ENCODE data around the gene IRF8. TPM values are rescaled to one million over a fixed set of nuclear protein-coding genes. Genes with fewer than 3 reads are reported as not detected.

Gene IRF8
- total RNA-seq, 3 donors from 2014 or later, result 16.7 to 121 (median 20.2) TPM

- Histone ChIP-seq H3K27me3 (no peaks in the 10 kb centered on the region), H3K36me3 (no peaks in the 10 kb centered on the region), H3K9me3 (no peaks in the 10 kb centered on the region), H3K4me3 (no peak overlapping the region), H3K27ac (no peak overlapping the region), H3K4me1 (no peaks in the 10 kb centered on the region)
- intact Hi-C loops (cut with DNase I; ENCODE audit: low total_unique reads), result no loop called here
- DNase-seq (ENCODE audit: low spot score in 2 of 2), result no peak
- TF ChIP-seq CTCF (IDR thresholded peaks at IDR 0.05), result no peak
- TF ChIP-seq POLR2A (IDR thresholded peaks at IDR 0.05), result no peak
- no peak for TF ChIP-seq POLR2AphosphoS5 (IDR thresholded peaks at IDR 0.05)
Observed at GRCh38 chr16:85910854-85911247, 11.9 kb downstream of the IRF8 start.

GRCh38 chr16:85911251-85911930 is 12.4 kb downstream of the IRF8 start:
- no peak overlapping the region for H3K4me3 ChIP-seq
- H3K4me1 ChIP-seq, result no peaks in the 10 kb centered on the region
- H3K9me3 ChIP-seq, result no peaks in the 10 kb centered on the region
- no peaks in the 10 kb centered on the region for H3K36me3 ChIP-seq
- intact Hi-C loops (cut with DNase I; ENCODE audit: low total_unique reads), result no loop called here
- no peak for DNase-seq (ENCODE audit: low spot score in 2 of 2)
- no peaks in the 10 kb centered on the region for H3K27me3 ChIP-seq
- no peak overlapping the region for H3K27ac ChIP-seq
- no peak for TF ChIP-seq POLR2A (IDR thresholded peaks at IDR 0.05)
- TF ChIP-seq CTCF (IDR thresholded peaks at IDR 0.05), result no peak
- no peak for TF ChIP-seq POLR2AphosphoS5 (IDR thresholded peaks at IDR 0.05)

DNA sequence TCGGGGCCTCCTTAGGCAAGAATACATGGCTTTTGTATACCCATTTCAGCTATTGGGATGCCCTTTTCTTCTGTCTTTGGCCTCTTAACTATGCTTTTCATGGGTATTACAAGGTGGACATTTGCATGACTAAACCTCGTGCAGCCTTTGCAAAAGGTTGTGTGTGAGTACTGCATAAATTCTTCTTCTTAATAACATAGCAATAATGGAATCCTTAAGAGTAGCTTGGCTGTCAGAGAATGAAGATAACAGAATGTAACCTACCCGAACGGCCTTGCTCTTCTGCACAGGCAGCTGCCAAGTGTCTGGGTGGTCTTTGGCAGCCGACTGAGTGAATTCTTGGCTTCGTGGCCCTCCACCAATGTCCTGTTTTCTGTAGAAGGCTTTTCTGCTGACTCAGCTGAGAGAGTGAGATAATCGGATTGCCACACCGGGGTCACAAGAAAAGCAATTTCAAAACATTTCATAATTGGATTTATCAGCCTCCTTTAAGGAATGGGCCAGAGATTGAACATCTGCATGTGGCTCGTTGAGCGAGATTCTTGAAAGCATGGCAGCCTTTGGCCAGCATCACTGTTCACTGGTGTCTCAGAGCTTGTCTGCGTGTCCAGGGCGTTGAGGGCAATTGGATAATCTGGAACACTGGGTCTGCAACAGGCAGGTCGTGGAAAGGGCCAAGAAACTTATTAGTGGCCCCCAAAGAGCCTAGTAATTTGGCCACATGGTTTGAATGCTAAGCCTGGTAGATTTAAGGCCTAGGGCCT is 13.4 kb downstream of the IRF8 start:
- no peak for DNase-seq (ENCODE audit: low spot score in 2 of 2)
- TF ChIP-seq POLR2AphosphoS5 (IDR thresholded peaks at IDR 0.05) (peak in 1 of 3 donors; percentile 68), POLR2A (IDR thresholded peaks at IDR 0.05) (no peak)
- peak overlapping the region in 1 of 2 donors; percentile 19 for H3K27ac ChIP-seq
- H3K4me1 ChIP-seq, result no peaks in the 10 kb centered on the region
- H3K36me3 ChIP-seq, result no peaks in the 10 kb centered on the region
- intact Hi-C loops (cut with DNase I; ENCODE audit: low total_unique reads), result no loop called here
- H3K4me3 ChIP-seq, result no peak overlapping the region
- H3K27me3 ChIP-seq, result no peaks in the 10 kb centered on the region
- no peaks in the 10 kb centered on the region for H3K9me3 ChIP-seq

GRCh38 chr16:85913141-85913601 is 14.2 kb downstream of the IRF8 start:
- no peaks in the 10 kb centered on the region for H3K27me3 ChIP-seq
- intact Hi-C loops (cut with DNase I; ENCODE audit: low total_unique reads), result no loop called here

More at GRCh38 chr16:85913141-85913601, 14.2 kb downstream of the IRF8 start:
- DNase-seq (ENCODE audit: low spot score in 2 of 2), result no peak
- Histone ChIP-seq H3K36me3 (no peaks in the 10 kb centered on the region), H3K9me3 (no peaks in the 10 kb centered on the region), H3K4me3 (no peak overlapping the region), H3K27ac (peak overlapping the region in 1 of 2 donors; percentile 12), H3K4me1 (no peaks in the 10 kb centered on the region)
- no peak for TF ChIP-seq POLR2A (IDR thresholded peaks at IDR 0.05)
- TF ChIP-seq POLR2AphosphoS5 (IDR thresholded peaks at IDR 0.05), result no peak
- no peak for TF ChIP-seq CTCF (IDR thresholded peaks at IDR 0.05)
